Vagina (tissue), 2 donors: ENCODE measurements around the gene MRTO4. TPM values are rescaled to one million over a fixed set of nuclear protein-coding genes. Genes with fewer than 3 reads are reported as not detected.

Source experiments
- DNase-seq, 2 donors: peaks; one replicate each; pipeline ENCODE4 v3.0.0-alpha.2; 2017; ENCODE audit errors: extremely low spot score in 2 of 2
- H3K27ac ChIP-seq: fragments of 200-600 bp; sonication (generic); one replicate; pipeline ENCODE4 v1.5.1; 2019
- H3K27me3 ChIP-seq: fragments of 200-600 bp; sonication (generic); one replicate; pipeline ENCODE4 v1.5.1; 2019
- H3K36me3 ChIP-seq, 2 donors: fragments of 200-600 bp; sonication (generic); one replicate each; pipeline ENCODE4 v1.5.1; 2017 to 2019
- H3K4me1 ChIP-seq: fragments of 200-600 bp; sonication (generic); one replicate; pipeline ENCODE4 v1.5.1; 2019
- H3K4me3 ChIP-seq, 2 donors: fragments of 200-600 bp; sonication (generic); 1 replicate in 1 of 2; 2 replicates in 1 of 2; pipeline ENCODE4 v1.5.1; 2016 to 2019
- H3K9me3 ChIP-seq: fragments of 200-600 bp; sonication (generic); one replicate; pipeline ENCODE4 v1.5.1; 2019
- POLR2A ChIP-seq, 2 donors: fragments of 450-650 bp; IDR thresholded peaks; one replicate each; pipeline ENCODE4 v1.6.1; 2017; ENCODE audit warnings: antibody characterized with exemption in 2 of 2, mild to moderate bottlenecking in 2 of 2, moderate library complexity in 2 of 2
- POLR2AphosphoS5 ChIP-seq, 2 donors: sonication (generic); formaldehyde crosslinking; IDR thresholded peaks; one replicate each; pipeline ENCODE4 v1.9.0; 2017; ENCODE audit warnings: antibody characterized with exemption in 2 of 2, mild to moderate bottlenecking in 2 of 2, low read depth in 1 of 2; ENCODE audit not compliant: insufficient read depth in 1 of 2
- intact Hi-C: fragments of 100-400 bp; cut with DNase I; formaldehyde crosslinking; loops from one replicate; pipeline ENCODE4 v1.15.1; 2023
- total RNA-seq: library from RNA; depleted of rRNA; stranded (reverse); fragments of >200 nt; gene quantifications from one replicate; pipeline ENCODE4 v1.2.3, GENCODE V29; 2016
- TF ChIP-seq, protein P1 (sequence below), 3 experiments: fragments of 450-650 bp in 2 of 3; fragments of 200-600 bp in 1 of 3; sonication (generic) in 1 of 3; IDR thresholded peaks; one replicate each; pipeline ENCODE4 v1.5.1; 2017 to 2019; ENCODE audit warnings: antibody characterized with exemption in 3 of 3, mild to moderate bottlenecking in 2 of 3, moderate library complexity in 2 of 3

Gene MRTO4
- 19.2 TPM for total RNA-seq

DNA sequence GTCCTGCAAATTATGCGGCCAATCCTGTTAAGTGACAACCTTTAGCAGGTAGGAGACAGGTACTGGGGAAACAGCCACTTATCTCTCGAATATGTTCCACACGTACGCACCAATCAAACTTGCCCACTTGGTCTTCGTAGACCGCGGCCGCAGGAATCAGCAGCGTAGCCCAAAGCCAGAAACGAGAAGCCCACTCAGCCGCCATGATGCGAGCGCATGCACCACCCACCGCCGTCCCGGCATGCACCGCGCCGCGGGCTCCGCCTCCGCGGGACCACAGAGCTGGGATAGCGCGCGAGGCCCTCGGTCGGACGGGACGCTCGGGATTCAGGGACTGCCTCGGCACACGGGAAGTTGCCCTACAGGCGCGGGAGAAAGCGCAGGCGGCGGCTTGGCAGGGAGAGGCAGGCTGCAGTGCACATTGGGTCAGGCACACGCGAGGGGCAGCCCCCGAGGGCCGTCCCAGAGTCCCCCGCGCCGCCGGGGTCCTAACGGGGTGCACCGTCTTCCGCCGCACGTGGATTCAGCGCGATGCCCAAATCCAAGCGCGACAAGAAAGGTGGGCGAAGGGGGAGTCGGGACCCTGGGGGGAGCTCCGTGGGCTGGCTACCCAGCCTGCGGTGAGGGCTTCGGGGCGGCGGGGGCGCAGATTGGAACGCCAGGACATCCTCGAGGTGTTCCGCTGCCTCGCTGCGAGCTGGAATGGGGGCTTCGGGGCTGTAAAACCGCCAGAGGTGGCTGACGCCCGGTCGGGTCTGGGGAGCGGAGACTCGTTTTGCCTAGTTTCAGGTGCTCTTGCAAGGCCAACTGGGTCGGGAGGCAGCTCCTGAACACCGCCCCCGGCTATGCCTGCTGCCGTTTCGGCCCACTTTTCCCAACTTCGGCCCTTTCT lies at the start of gene MRTO4, which contains the start of gene EMC1:
TSS of gene MRTO4 (plus strand) at position 501 of the 892 bp plus-strand sequence. CDS start at position 532, 31 bp downstream.
TSS of gene EMC1 (minus strand) at position 220 of the 892 bp plus-strand sequence. CDS start at position 205, 15 bp downstream.
- H3K36me3 ChIP-seq: peaks cover 0 to 12% of the 10 kb centered on the region in 2 donors
- peaks cover 43% of the 10 kb centered on the region for H3K4me1 ChIP-seq
- peak within 1 kb of the TSS; percentile 73 to 75 for H3K4me3 ChIP-seq
- peak; percentile 90 to 94 for TF ChIP-seq POLR2AphosphoS5 (IDR thresholded peaks at IDR 0.05; ENCODE audit: insufficient read depth in 1 of 2, low read depth in 1 of 2)
- TF ChIP-seq POLR2A (IDR thresholded peaks at IDR 0.05): no peak
- TF ChIP-seq, protein P1, sequence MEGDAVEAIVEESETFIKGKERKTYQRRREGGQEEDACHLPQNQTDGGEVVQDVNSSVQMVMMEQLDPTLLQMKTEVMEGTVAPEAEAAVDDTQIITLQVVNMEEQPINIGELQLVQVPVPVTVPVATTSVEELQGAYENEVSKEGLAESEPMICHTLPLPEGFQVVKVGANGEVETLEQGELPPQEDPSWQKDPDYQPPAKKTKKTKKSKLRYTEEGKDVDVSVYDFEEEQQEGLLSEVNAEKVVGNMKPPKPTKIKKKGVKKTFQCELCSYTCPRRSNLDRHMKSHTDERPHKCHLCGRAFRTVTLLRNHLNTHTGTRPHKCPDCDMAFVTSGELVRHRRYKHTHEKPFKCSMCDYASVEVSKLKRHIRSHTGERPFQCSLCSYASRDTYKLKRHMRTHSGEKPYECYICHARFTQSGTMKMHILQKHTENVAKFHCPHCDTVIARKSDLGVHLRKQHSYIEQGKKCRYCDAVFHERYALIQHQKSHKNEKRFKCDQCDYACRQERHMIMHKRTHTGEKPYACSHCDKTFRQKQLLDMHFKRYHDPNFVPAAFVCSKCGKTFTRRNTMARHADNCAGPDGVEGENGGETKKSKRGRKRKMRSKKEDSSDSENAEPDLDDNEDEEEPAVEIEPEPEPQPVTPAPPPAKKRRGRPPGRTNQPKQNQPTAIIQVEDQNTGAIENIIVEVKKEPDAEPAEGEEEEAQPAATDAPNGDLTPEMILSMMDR (IDR thresholded peaks at IDR 0.05): peak in 1 of 3 experiments; percentile 38
- peak within 1 kb of the TSS; percentile 89 for H3K27ac ChIP-seq
- DNase-seq: no peak
- H3K27me3 ChIP-seq: no peaks in the 10 kb centered on the region
- H3K9me3 ChIP-seq: no peaks in the 10 kb centered on the region
- intact Hi-C loops: no loop called here

DNA sequence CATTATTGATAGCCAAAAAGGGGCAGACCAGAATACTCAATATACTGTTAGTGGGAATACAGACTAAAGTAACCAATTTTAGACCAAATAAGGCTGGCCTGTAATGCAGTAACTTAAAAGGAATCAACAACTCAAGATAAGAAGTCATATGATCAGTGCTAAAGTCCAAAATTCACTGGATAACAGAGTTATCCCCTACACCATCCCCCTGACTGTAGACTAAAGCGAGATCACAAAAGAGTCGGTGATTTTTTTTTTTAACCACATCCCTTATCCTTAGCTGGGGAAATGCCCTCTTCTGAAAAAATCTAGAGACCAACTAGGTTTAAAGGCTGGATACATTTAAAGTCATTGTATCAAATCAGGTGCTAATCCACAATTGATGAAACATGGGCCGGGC lies 49.2 kb upstream of the MRTO4 start:
- TF ChIP-seq POLR2AphosphoS5 (IDR thresholded peaks at IDR 0.05; ENCODE audit: insufficient read depth in 1 of 2, low read depth in 1 of 2) (no peak), POLR2A (IDR thresholded peaks at IDR 0.05) (no peak)
- TF ChIP-seq, protein P1 (IDR thresholded peaks at IDR 0.05): no peak
- H3K27ac ChIP-seq: no peak overlapping the region

DNA sequence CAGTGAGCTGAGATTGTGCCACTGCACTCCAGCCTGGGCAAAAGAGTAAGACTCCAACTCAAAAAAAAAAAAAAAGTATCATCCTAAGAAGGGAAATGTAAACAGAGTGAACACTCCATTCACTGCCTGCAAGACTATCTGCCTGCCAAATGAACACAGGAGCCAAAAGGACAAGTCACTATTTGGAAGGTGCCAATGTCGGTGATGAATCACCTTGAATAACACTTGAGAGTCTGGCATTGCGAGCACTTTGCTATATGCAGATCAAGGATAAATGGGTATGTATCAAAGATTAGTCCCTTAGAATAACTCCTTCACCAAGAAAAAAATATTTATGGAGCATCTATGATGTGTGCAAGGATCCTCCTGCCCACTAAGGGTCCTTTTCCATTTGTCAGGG lies 48.2 kb upstream of the MRTO4 start:
- H3K4me1 ChIP-seq: peaks cover 66% of the 10 kb centered on the region
- peaks cover 0 to 14% of the 10 kb centered on the region in 2 donors for H3K36me3 ChIP-seq
- H3K27me3 ChIP-seq: no peaks in the 10 kb centered on the region
- H3K9me3 ChIP-seq: no peaks in the 10 kb centered on the region
- no peak overlapping the region for H3K27ac ChIP-seq
- TF ChIP-seq POLR2AphosphoS5 (IDR thresholded peaks at IDR 0.05; ENCODE audit: insufficient read depth in 1 of 2, low read depth in 1 of 2): peak in 1 of 2 donors; percentile 27
- TF ChIP-seq, protein P1 (IDR thresholded peaks at IDR 0.05): no peak
- intact Hi-C loops: no loop called here
- no peak for DNase-seq
- H3K4me3 ChIP-seq: no peak overlapping the region

More for the DNA sequence above, 49.2 kb upstream of the MRTO4 start:
- DNase-seq: no peak
- intact Hi-C loops: no loop called here
- no peaks in the 10 kb centered on the region for H3K9me3 ChIP-seq
- H3K27me3 ChIP-seq: no peaks in the 10 kb centered on the region
- H3K36me3 ChIP-seq: peaks cover 0 to 25% of the 10 kb centered on the region in 2 donors
- peaks cover 55% of the 10 kb centered on the region for H3K4me1 ChIP-seq
- no peak overlapping the region for H3K4me3 ChIP-seq

DNA sequence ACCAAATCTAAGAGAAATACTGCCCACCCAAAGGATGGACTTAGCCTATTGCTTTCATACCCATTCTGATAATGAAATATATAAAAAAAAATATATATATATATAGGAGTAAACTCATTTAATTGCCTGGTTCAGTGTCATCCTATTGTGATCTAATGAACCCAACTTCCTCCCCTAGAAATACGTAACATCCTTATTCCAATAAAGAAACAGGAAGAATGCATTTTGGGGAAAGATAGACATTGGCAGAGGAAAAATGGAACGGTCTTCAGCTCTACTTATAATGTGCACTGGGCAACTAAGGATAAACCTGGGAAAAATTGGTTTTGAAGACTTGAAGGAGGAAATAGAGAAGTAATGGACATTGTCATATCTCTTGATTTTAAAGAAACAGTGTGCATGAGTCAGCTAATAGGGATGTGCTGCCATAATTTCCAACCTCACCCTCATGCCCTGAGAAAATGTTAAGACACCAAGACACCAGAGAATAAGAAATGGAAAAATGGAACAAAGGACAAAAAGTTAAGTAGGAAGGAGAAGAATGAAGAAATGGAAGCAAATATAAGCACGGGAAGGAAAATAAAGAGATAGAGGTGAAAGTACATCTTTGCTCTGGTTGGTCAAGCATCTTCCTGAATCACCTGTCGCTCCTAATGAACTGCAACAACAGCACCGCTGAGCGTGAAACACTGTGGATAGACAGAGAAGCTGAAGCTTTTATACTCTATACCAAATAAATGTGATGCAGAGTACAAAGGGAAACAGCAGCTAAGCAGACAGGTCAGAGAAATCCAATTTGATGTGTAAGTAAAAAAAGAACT lies 46.9 kb upstream of the MRTO4 start:
- Histone ChIP-seq H3K9me3 (no peaks in the 10 kb centered on the region), H3K4me1 (peaks cover 77% of the 10 kb centered on the region), H3K4me3 (no peak overlapping the region), H3K36me3 (peaks cover 0 to 3% of the 10 kb centered on the region in 2 donors), H3K27me3 (no peaks in the 10 kb centered on the region), H3K27ac (no peak overlapping the region)
- TF ChIP-seq POLR2A (IDR thresholded peaks at IDR 0.05) (no peak), POLR2AphosphoS5 (IDR thresholded peaks at IDR 0.05; ENCODE audit: insufficient read depth in 1 of 2, low read depth in 1 of 2) (no peak)
- TF ChIP-seq, protein P1 (IDR thresholded peaks at IDR 0.05): no peak
- no peak for DNase-seq
- intact Hi-C loops: no loop called here
